ENCODE data around the gene BMPR1B.
A peak's percentile ranks its signal among the peaks of the same experiment; 100 is the strongest.
"Not testable (repeated sequence)": the region's sequence is repeated elsewhere in the genome, so short reads cannot be mapped to it uniquely, and the experiment has no call there.

The BMPR1B gene

GRCh38 chr4:95162867-95163266 lies 405.1 kb downstream of the BMPR1B start:
- no peaks in the 10 kb centered on the region for H3K27me3 ChIP-seq (replicated peaks in 2 of 5; ENCODE audit: control insufficient read depth in 4 of 5, insufficient read depth in 5 of 5, low read length in 4 of 5)
- no peaks in the 10 kb centered on the region for H3K9me3 ChIP-seq (ENCODE audit: control extremely low read depth in 1 of 5, control insufficient read depth in 4 of 5, insufficient read depth in 2 of 5, low read depth in 1 of 5, low read length in 4 of 5)
- POLR2A ChIA-PET = no interaction called here
- no peaks in the 10 kb centered on the region for H3K36me3 ChIP-seq (ENCODE audit: control insufficient read depth in 4 of 4, insufficient read depth in 4 of 4, low read length in 3 of 4)
- H3K4me3 ChIP-seq (ENCODE audit: control insufficient read depth in 1 of 7, extremely low read depth in 1 of 7, insufficient read depth in 4 of 7, low read depth in 2 of 7, low read length in 6 of 7) = no peak overlapping the region
- DNase-seq = no peak
- peaks cover 0 to 5% (median 2%) of the 10 kb centered on the region in 4 experiments for H3K4me1 ChIP-seq (ENCODE audit: control extremely low read depth in 1 of 4, control insufficient read depth in 4 of 4, insufficient read depth in 4 of 4, low read length in 3 of 4)
- CTCF ChIA-PET = interaction anchor here (0.9 kb wide), 1 partner anchor 382 kb away, joined by 3 read pairs; no protein-coding TSS in a partner anchor
- WGBS (ENCODE audit: insufficient coverage) = 100% methylated on average over 6 of the region's 6 CpGs
- no peak overlapping the region for H3K27ac ChIP-seq (ENCODE audit: insufficient read depth in 1 of 2, low read depth in 1 of 2, low read length in 2 of 2, poor library complexity in 1 of 2, severe bottlenecking in 2 of 2)

DNA sequence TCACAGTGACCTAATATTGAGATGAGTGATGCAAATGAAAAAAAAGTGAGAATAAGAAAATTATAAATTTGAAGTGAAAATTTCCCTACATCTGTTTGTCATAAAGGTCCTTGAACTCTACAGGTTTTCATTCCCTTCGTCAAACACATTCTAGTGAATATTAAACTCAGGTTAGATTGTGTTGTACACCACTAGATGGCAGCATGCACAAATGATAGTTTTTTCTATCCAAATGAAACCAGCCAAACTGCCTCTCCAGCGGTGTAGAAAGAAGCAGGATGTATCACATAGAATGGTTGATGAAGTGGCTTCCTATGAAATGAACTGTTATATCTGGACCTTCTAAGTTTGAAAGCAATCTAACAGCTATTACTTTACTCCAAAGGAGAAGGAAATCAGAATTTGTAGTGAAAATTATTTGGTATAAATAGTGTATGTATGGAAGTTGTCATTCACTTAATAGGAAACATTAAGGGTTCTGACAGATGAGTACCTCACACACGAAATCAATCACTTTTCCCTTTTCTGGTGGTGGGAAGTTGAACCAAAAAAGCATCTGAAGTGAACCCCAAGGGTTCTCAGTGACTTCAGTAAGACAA lies 408.3 kb downstream of the BMPR1B start:
- peak; percentile 64 to 86 (median 81) for DNase-seq
- Histone ChIP-seq H3K27me3 (replicated peaks in 2 of 5; ENCODE audit: control insufficient read depth in 4 of 5, insufficient read depth in 5 of 5, low read length in 4 of 5) (no peaks in the 10 kb centered on the region), H3K27ac (ENCODE audit: insufficient read depth in 1 of 2, low read depth in 1 of 2, low read length in 2 of 2, poor library complexity in 1 of 2, severe bottlenecking in 2 of 2) (no peak overlapping the region), H3K9me3 (ENCODE audit: control extremely low read depth in 1 of 5, control insufficient read depth in 4 of 5, insufficient read depth in 2 of 5, low read depth in 1 of 5, low read length in 4 of 5) (no peaks in the 10 kb centered on the region), H3K4me3 (ENCODE audit: control insufficient read depth in 1 of 7, extremely low read depth in 1 of 7, insufficient read depth in 4 of 7, low read depth in 2 of 7, low read length in 6 of 7) (no peak overlapping the region), H3K4me1 (ENCODE audit: control extremely low read depth in 1 of 4, control insufficient read depth in 4 of 4, insufficient read depth in 4 of 4, low read length in 3 of 4) (peaks cover 0 to 2% (median 0%) of the 10 kb centered on the region in 4 experiments), H3K36me3 (ENCODE audit: control insufficient read depth in 4 of 4, insufficient read depth in 4 of 4, low read length in 3 of 4) (no peaks in the 10 kb centered on the region)
- WGBS (ENCODE audit: insufficient coverage) = no CpG with 5 or more reads among the region's 3 CpGs
- POLR2A ChIA-PET = no interaction called here
- CTCF ChIA-PET = interaction anchor here (0.7 to 2.0 kb wide), 6 partner anchors 9 to 1986 kb away, joined by 3 to 5 read pairs (median 4); no protein-coding TSS in a partner anchor

GRCh38 chr4:95167805-95168204 lies 410.1 kb downstream of the BMPR1B start:
- no peak for DNase-seq
- 98% methylated on average over 4 of the region's 7 CpGs for WGBS (ENCODE audit: insufficient coverage)
- no peak overlapping the region for H3K4me3 ChIP-seq (ENCODE audit: control insufficient read depth in 1 of 7, extremely low read depth in 1 of 7, insufficient read depth in 4 of 7, low read depth in 2 of 7, low read length in 6 of 7)
- no peak overlapping the region for H3K27ac ChIP-seq (ENCODE audit: insufficient read depth in 1 of 2, low read depth in 1 of 2, low read length in 2 of 2, poor library complexity in 1 of 2, severe bottlenecking in 2 of 2)
- no peaks in the 10 kb centered on the region for H3K9me3 ChIP-seq (ENCODE audit: control extremely low read depth in 1 of 5, control insufficient read depth in 4 of 5, insufficient read depth in 2 of 5, low read depth in 1 of 5, low read length in 4 of 5)
- no peaks in the 10 kb centered on the region for H3K36me3 ChIP-seq (ENCODE audit: control insufficient read depth in 4 of 4, insufficient read depth in 4 of 4, low read length in 3 of 4)
- no peaks in the 10 kb centered on the region for H3K27me3 ChIP-seq (replicated peaks in 2 of 5; ENCODE audit: control insufficient read depth in 4 of 5, insufficient read depth in 5 of 5, low read length in 4 of 5)
- POLR2A ChIA-PET = no interaction called here
- H3K4me1 ChIP-seq (ENCODE audit: control extremely low read depth in 1 of 4, control insufficient read depth in 4 of 4, insufficient read depth in 4 of 4, low read length in 3 of 4) = peaks cover 0 to 2% (median 0%) of the 10 kb centered on the region in 4 experiments
- CTCF ChIA-PET = interaction anchor here (0.9 to 2.0 kb wide), 5 partner anchors 10 to 1987 kb away, joined by 3 to 5 read pairs (median 3); no protein-coding TSS in a partner anchor

- H3K4me1 ChIP-seq (ENCODE audit: control extremely low read depth in 1 of 4, control insufficient read depth in 4 of 4, insufficient read depth in 4 of 4, low read length in 3 of 4) = peaks cover 0 to 2% (median 0%) of the 10 kb centered on the region in 4 experiments
- no peaks in the 10 kb centered on the region for H3K9me3 ChIP-seq (ENCODE audit: control extremely low read depth in 1 of 5, control insufficient read depth in 4 of 5, insufficient read depth in 2 of 5, low read depth in 1 of 5, low read length in 4 of 5)
- ChIA-PET CTCF (no interaction called here), POLR2A (no interaction called here)
- no peak overlapping the region for H3K27ac ChIP-seq (ENCODE audit: insufficient read depth in 1 of 2, low read depth in 1 of 2, low read length in 2 of 2, poor library complexity in 1 of 2, severe bottlenecking in 2 of 2)
- no peak for DNase-seq
- H3K36me3 ChIP-seq (ENCODE audit: control insufficient read depth in 4 of 4, insufficient read depth in 4 of 4, low read length in 3 of 4) = no peaks in the 10 kb centered on the region
- 96% methylated on average over 5 of the region's 7 CpGs for WGBS (ENCODE audit: insufficient coverage)
- H3K27me3 ChIP-seq (replicated peaks in 2 of 5; ENCODE audit: control insufficient read depth in 4 of 5, insufficient read depth in 5 of 5, low read length in 4 of 5) = no peaks in the 10 kb centered on the region
- no peak overlapping the region for H3K4me3 ChIP-seq (ENCODE audit: control insufficient read depth in 1 of 7, extremely low read depth in 1 of 7, insufficient read depth in 4 of 7, low read depth in 2 of 7, low read length in 6 of 7)
These were observed 412.4 kb downstream of the BMPR1B start for GRCh38 chr4:95170176-95170575.

DNA sequence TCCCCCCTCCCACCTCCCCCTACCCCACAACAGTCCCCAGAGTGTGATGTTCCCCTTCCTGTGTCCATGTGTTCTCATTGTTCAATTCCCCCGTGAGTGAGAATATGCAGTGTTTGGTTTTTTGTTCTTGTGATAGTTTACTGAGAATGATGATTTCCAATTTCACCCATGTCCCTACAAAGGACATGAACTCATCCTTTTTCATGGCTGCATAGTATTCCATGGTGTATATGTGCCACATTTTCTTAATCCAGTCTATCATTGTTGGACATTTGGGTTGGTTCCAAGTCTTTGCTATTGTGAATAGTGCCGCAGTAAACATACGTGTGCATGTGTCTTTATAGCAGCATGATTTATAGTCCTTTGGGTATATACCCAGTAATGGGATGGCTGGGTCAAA lies 413.6 kb downstream of the BMPR1B start:
- H3K4me1 ChIP-seq (ENCODE audit: control extremely low read depth in 1 of 4, control insufficient read depth in 4 of 4, insufficient read depth in 4 of 4, low read length in 3 of 4); H3K27ac ChIP-seq (ENCODE audit: insufficient read depth in 1 of 2, low read depth in 1 of 2, low read length in 2 of 2, poor library complexity in 1 of 2, severe bottlenecking in 2 of 2); H3K9me3 ChIP-seq (ENCODE audit: control extremely low read depth in 1 of 5, control insufficient read depth in 4 of 5, insufficient read depth in 2 of 5, low read depth in 1 of 5, low read length in 4 of 5); POLR2A ChIA-PET; H3K36me3 ChIP-seq (ENCODE audit: control insufficient read depth in 4 of 4, insufficient read depth in 4 of 4, low read length in 3 of 4); CTCF ChIA-PET; H3K27me3 ChIP-seq (replicated peaks in 2 of 5; ENCODE audit: control insufficient read depth in 4 of 5, insufficient read depth in 5 of 5, low read length in 4 of 5); DNase-seq; H3K4me3 ChIP-seq (ENCODE audit: control insufficient read depth in 1 of 7, extremely low read depth in 1 of 7, insufficient read depth in 4 of 7, low read depth in 2 of 7, low read length in 6 of 7): not testable (repeated sequence)
- WGBS (ENCODE audit: insufficient coverage) = no CpG with 5 or more reads among the region's 3 CpGs

GRCh38 chr4:95178938-95179337 lies 421.2 kb downstream of the BMPR1B start:
- DNase-seq = no peak
- ChIA-PET POLR2A (no interaction called here), CTCF (no interaction called here)
- Histone ChIP-seq H3K9me3 (ENCODE audit: control extremely low read depth in 1 of 5, control insufficient read depth in 4 of 5, insufficient read depth in 2 of 5, low read depth in 1 of 5, low read length in 4 of 5) (no peaks in the 10 kb centered on the region), H3K4me3 (ENCODE audit: control insufficient read depth in 1 of 7, extremely low read depth in 1 of 7, insufficient read depth in 4 of 7, low read depth in 2 of 7, low read length in 6 of 7) (no peak overlapping the region), H3K27ac (ENCODE audit: insufficient read depth in 1 of 2, low read depth in 1 of 2, low read length in 2 of 2, poor library complexity in 1 of 2, severe bottlenecking in 2 of 2) (no peak overlapping the region), H3K27me3 (replicated peaks in 2 of 5; ENCODE audit: control insufficient read depth in 4 of 5, insufficient read depth in 5 of 5, low read length in 4 of 5) (no peaks in the 10 kb centered on the region), H3K36me3 (ENCODE audit: control insufficient read depth in 4 of 4, insufficient read depth in 4 of 4, low read length in 3 of 4) (no peaks in the 10 kb centered on the region), H3K4me1 (ENCODE audit: control extremely low read depth in 1 of 4, control insufficient read depth in 4 of 4, insufficient read depth in 4 of 4, low read length in 3 of 4) (no peaks in the 10 kb centered on the region)
- 100% methylated on average over 1 of the region's 2 CpGs for WGBS (ENCODE audit: insufficient coverage)

DNA sequence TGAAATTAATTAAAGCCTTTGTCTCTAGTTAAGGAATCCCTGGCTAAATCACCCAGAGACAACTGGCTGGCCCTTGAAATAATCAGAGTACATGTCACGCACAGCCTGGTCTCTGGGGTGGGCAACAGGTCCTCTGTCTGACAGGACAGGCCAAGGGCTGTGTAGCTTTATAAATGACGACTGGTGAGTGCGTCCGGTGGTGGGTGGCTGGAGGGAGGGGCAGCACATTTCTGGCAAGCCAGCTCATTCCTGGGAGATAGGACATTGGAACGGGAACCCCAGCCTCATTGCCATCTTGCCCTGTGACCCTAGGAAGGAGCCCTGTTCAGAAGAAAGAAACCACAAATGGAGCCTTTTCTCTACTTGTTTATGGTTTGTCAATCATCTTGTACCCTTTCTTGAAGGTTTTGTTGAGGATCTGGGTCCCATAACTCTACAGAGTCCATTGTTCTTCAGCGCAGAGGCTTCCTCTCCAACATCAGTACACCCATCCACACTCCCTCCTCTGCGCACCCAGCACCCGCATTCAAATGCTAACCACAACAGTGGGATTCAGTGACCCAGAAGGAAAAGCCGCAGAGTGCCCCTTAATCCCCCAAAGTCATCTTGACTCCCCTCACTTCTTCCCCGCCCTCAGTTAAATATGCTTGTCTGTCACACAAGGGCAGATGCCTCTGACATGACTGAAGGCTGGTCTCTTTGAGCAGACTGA lies 422.9 kb downstream of the BMPR1B start:
- WGBS (ENCODE audit: insufficient coverage) = 92% methylated on average over 10 of the region's 10 CpGs
- H3K4me3 ChIP-seq (ENCODE audit: control insufficient read depth in 1 of 7, extremely low read depth in 1 of 7, insufficient read depth in 4 of 7, low read depth in 2 of 7, low read length in 6 of 7) = no peak overlapping the region

More for the DNA sequence above, 422.9 kb downstream of the BMPR1B start:
- ChIA-PET CTCF (no interaction called here), POLR2A (no interaction called here)
- H3K27ac ChIP-seq (ENCODE audit: insufficient read depth in 1 of 2, low read depth in 1 of 2, low read length in 2 of 2, poor library complexity in 1 of 2, severe bottlenecking in 2 of 2) = no peak overlapping the region
- DNase-seq = no peak
- no peaks in the 10 kb centered on the region for H3K36me3 ChIP-seq (ENCODE audit: control insufficient read depth in 4 of 4, insufficient read depth in 4 of 4, low read length in 3 of 4)
- H3K4me1 ChIP-seq (ENCODE audit: control extremely low read depth in 1 of 4, control insufficient read depth in 4 of 4, insufficient read depth in 4 of 4, low read length in 3 of 4) = no peaks in the 10 kb centered on the region
- no peaks in the 10 kb centered on the region for H3K27me3 ChIP-seq (replicated peaks in 2 of 5; ENCODE audit: control insufficient read depth in 4 of 5, insufficient read depth in 5 of 5, low read length in 4 of 5)
- H3K9me3 ChIP-seq (ENCODE audit: control extremely low read depth in 1 of 5, control insufficient read depth in 4 of 5, insufficient read depth in 2 of 5, low read depth in 1 of 5, low read length in 4 of 5) = no peaks in the 10 kb centered on the region
